HEK293 (cell line): ENCODE data around the gene ACAA2.

Source experiments
- CTCF ChIA-PET: fragments of 350-600 bp; formaldehyde crosslinking; extraction: SDS; loops from one replicate; lab custom pipeline; 2021; ENCODE audit warnings: antibody characterized with exemption; lab: Yijun Ruan, JAX
- POLR2A ChIA-PET: fragments of 300-600 bp; formaldehyde crosslinking; extraction: SDS; loops from one replicate; lab custom pipeline; 2020; ENCODE audit warnings: antibody characterized with exemption, inconsistent platforms; lab: Yijun Ruan, JAX
- H3K27ac ChIP-seq: fragments of 200-500 bp; sonication (Bioruptor generic); 2 replicates; pipeline ENCODE4 v1.5.1; 2014; ENCODE audit warnings: low read depth, low read length, control low read depth, inconsistent platforms; ENCODE audit errors: extremely low read depth
- H3K36me3 ChIP-seq, 2 experiments: fragments of 200-500 bp in 1 of 2; sonication (Bioruptor generic) in 1 of 2; 1 replicate in 1 of 2; 2 replicates in 1 of 2; pipeline ENCODE4 v1.5.1; 2014 to 2017; ENCODE audit warnings: inconsistent platforms in 2 of 2, low read length in 2 of 2; ENCODE audit not compliant: control insufficient read depth in 2 of 2, insufficient read depth in 1 of 2
- H3K4me1 ChIP-seq: fragments of 200-500 bp; sonication (Bioruptor generic); 2 replicates; pipeline ENCODE4 v1.5.1; 2014; ENCODE audit warnings: mild to moderate bottlenecking, low read length, inconsistent platforms; ENCODE audit not compliant: control insufficient read depth, insufficient read depth
- H3K4me3 ChIP-seq: 2 replicates; pipeline ENCODE4 v1.5.1; 2011; ENCODE audit warnings: low read depth, mild to moderate bottlenecking, control low read depth, low read length, moderate library complexity
- H3K9me3 ChIP-seq: fragments of 200-500 bp; sonication (Bioruptor generic); 2 replicates; pipeline ENCODE4 v1.5.1; 2014; ENCODE audit warnings: low read depth, low read length, inconsistent platforms; ENCODE audit not compliant: control insufficient read depth, insufficient read depth
- BCL6B ChIP-seq: fragments of 450-650 bp; formaldehyde crosslinking; IDR thresholded peaks from 2 replicates; pipeline ENCODE4 v1.5.1; 2017; ENCODE audit warnings: missing biosample characterization, missing genetic modification characterization
- EGR2 ChIP-seq: fragments of 450-650 bp; formaldehyde crosslinking; IDR thresholded peaks from 2 replicates; pipeline ENCODE4 v1.5.1; 2016; ENCODE audit warnings: low read depth, missing biosample characterization, missing genetic modification characterization
- FEZF1 ChIP-seq: fragments of 450-650 bp; formaldehyde crosslinking; IDR thresholded peaks from 2 replicates; pipeline ENCODE4 v1.5.1; 2016; ENCODE audit warnings: missing biosample characterization, missing genetic modification characterization
- MEIS1 ChIP-seq: sonication (generic); formaldehyde crosslinking; IDR thresholded peaks from 2 replicates; pipeline ENCODE4 v1.8.1; 2022; ENCODE audit warnings: missing genetic modification reagents, mild to moderate bottlenecking, borderline replicate concordance
- PATZ1 ChIP-seq: fragments of 450-650 bp; formaldehyde crosslinking; IDR thresholded peaks from 2 replicates; pipeline ENCODE4 v1.5.1; 2016; ENCODE audit warnings: missing biosample characterization, missing genetic modification characterization
- PRDM4 ChIP-seq: fragments of 450-650 bp; formaldehyde crosslinking; IDR thresholded peaks from 2 replicates; pipeline ENCODE4 v1.5.1; 2017; ENCODE audit warnings: missing biosample characterization, missing genetic modification characterization
- RBAK ChIP-seq: fragments of 450-650 bp; formaldehyde crosslinking; IDR thresholded peaks from 2 replicates; pipeline ENCODE4 v1.5.1; 2016; ENCODE audit warnings: missing biosample characterization, missing genetic modification characterization
- REST ChIP-seq: fragments of 450-650 bp; formaldehyde crosslinking; IDR thresholded peaks from 2 replicates; pipeline ENCODE4 v1.5.1; 2016; ENCODE audit warnings: missing biosample characterization, missing genetic modification characterization
- ZBTB21 ChIP-seq: fragments of 450-650 bp; formaldehyde crosslinking; IDR thresholded peaks from 2 replicates; pipeline ENCODE4 v1.5.1; 2017; ENCODE audit warnings: missing biosample characterization, missing genetic modification characterization
- ZNF157 ChIP-seq: fragments of 450-650 bp; formaldehyde crosslinking; IDR thresholded peaks from 2 replicates; pipeline ENCODE4 v1.5.1; 2016; ENCODE audit warnings: missing biosample characterization, missing genetic modification characterization
- ZNF248 ChIP-seq: fragments of 450-650 bp; formaldehyde crosslinking; IDR thresholded peaks from 2 replicates; pipeline ENCODE4 v1.5.1; 2017; ENCODE audit warnings: missing biosample characterization, missing genetic modification characterization
- ZNF26 ChIP-seq: fragments of 450-650 bp; formaldehyde crosslinking; IDR thresholded peaks from 2 replicates; pipeline ENCODE4 v1.5.1; 2016; ENCODE audit warnings: missing biosample characterization, missing genetic modification characterization
- ZNF335 ChIP-seq: fragments of 450-650 bp; formaldehyde crosslinking; conservative IDR thresholded peaks from 2 replicates; pipeline ENCODE4 v1.5.1; 2016; ENCODE audit warnings: missing biosample characterization, missing genetic modification characterization
- ZNF354C ChIP-seq: fragments of 450-650 bp; formaldehyde crosslinking; IDR thresholded peaks from 2 replicates; pipeline ENCODE4 v1.5.1; 2016; ENCODE audit warnings: missing biosample characterization, missing genetic modification characterization, low read depth, borderline replicate concordance
- ZNF366 ChIP-seq: fragments of 450-650 bp; formaldehyde crosslinking; conservative IDR thresholded peaks from 2 replicates; pipeline ENCODE4 v1.5.1; 2016; ENCODE audit warnings: missing biosample characterization, missing genetic modification characterization
- ZNF398 ChIP-seq: fragments of 450-650 bp; formaldehyde crosslinking; IDR thresholded peaks from 2 replicates; pipeline ENCODE4 v1.5.1; 2017; ENCODE audit warnings: missing biosample characterization, missing genetic modification characterization
- ZNF473 ChIP-seq: fragments of 450-650 bp; formaldehyde crosslinking; IDR thresholded peaks from 2 replicates; pipeline ENCODE4 v1.5.1; 2017; ENCODE audit warnings: missing biosample characterization, missing genetic modification characterization
- ZNF48 ChIP-seq: fragments of 450-650 bp; formaldehyde crosslinking; IDR thresholded peaks from 2 replicates; pipeline ENCODE4 v1.5.1; 2016; ENCODE audit warnings: missing biosample characterization, missing genetic modification characterization
- ZNF626 ChIP-seq: fragments of 450-650 bp; sonication (Bioruptor Pico); formaldehyde crosslinking; IDR thresholded peaks from 2 replicates; pipeline ENCODE4 v1.5.1; 2018; ENCODE audit warnings: missing biosample characterization, missing genetic modification characterization, inconsistent platforms
- ZNF692 ChIP-seq: fragments of 450-650 bp; formaldehyde crosslinking; IDR thresholded peaks from 2 replicates; pipeline ENCODE4 v1.5.1; 2016; ENCODE audit warnings: missing biosample characterization, missing genetic modification characterization

ACAA2 gene

GRCh38 chr18:49743117-49743567, 70.2 kb downstream of the ACAA2 start:
- H3K9me3 ChIP-seq, result no peaks in the 10 kb centered on the region
- no peak overlapping the region for H3K4me3 ChIP-seq
- no peaks in the 10 kb centered on the region for H3K36me3 ChIP-seq
- H3K27ac ChIP-seq, result no peak overlapping the region
- 0 out of 2 replicates have a peak, but pooled peaks cover 4% of the 10 kb centered on the region for H3K4me1 ChIP-seq
- POLR2A ChIA-PET, result no interaction called here
- TF ChIP-seq EGR2 (no peak), MEIS1 (CRISPR knock-in tag) (no peak), PRDM4 (tag by site-specific recombination) (no peak), PATZ1 (tag by site-specific recombination) (no peak), ZNF354C (tag by site-specific recombination) (no peak), ZNF48 (tag by site-specific recombination) (no peak), FEZF1 (tag by site-specific recombination) (no peak), ZNF26 (tag by site-specific recombination) (no peak), ZNF366 (tag by site-specific recombination) (no peak), ZNF473 (no peak), BCL6B (tag by site-specific recombination) (no peak), RBAK (tag by site-specific recombination) (no peak), ZNF248 (no peak), ZNF398 (tag by site-specific recombination) (no peak), ZNF335 (tag by site-specific recombination) (no peak), ZNF692 (tag by site-specific recombination) (no peak), ZNF626 (tag by site-specific recombination) (no peak), ZBTB21 (tag by site-specific recombination) (no peak), ZNF157 (tag by site-specific recombination) (no peak), REST (no peak)
- CTCF ChIA-PET, result no interaction called here
